ENCODE measurements around the gene CCDC97.

The CCDC97 gene

DNA sequence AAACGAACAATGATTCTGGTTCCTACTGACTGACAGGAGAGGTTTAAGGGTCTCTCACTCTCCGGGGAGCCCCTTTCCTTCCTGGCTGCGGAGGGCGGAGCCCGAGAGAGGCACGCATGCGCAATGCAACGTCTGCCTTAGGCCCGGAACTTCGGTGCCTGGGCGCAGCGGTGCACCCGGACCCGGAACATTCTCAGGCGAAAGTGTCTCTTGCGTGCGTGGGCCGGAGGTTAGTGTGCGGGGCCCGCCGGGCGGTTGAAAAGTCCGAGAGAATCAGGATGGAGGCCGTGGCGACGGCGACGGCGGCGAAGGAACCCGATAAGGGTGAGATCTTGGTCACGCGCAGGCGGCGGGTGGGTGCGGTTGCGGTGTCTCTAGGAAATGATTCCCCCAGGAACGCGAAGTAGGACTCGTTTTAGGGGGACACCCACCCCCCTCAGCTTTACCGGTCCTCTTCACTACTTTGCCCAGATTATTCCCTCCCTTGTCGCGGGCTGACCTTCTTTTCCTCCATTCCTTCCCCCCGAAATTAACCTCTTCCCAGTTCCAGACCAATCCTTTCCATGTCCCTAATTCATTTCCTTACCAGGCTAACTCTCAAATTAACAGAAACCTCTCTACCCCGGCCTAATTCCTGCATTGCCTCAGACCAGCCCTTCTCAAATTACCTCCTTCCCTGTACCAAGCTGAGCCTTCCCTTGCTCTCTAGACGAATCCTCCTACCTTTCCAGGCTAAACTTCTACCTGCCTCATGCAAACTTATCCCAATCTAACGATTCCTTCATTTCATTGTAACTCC is at the start of gene CCDC97:
CCDC97 (plus strand) TSS at position 140 of the 799 bp plus-strand sequence; CDS start at position 279, 139 bp downstream.
- ChIA-PET CTCF (interaction anchor here (0.6 to 1.9 kb wide), 10 partner anchors 11 to 652 kb away, joined by 3 to 6 read pairs (median 4); no protein-coding TSS in a partner anchor), POLR2A (interaction anchor here (0.8 to 2.1 kb wide), 6 partner anchors 15 to 126 kb away, joined by 3 to 9 read pairs (median 4); partner anchors contain the start of genes B9D2 and HNRNPUL1)
- TF ChIP-seq SP2 (tag by site-specific recombination; IDR thresholded peaks at IDR 0.05) (peak; percentile 74), ZNF544 (tag by site-specific recombination; IDR thresholded peaks at IDR 0.05) (no peak), GLIS2 (tag by site-specific recombination; IDR thresholded peaks at IDR 0.05) (peak; percentile 98), ZNF626 (tag by site-specific recombination; IDR thresholded peaks at IDR 0.05) (no peak), ZNF37A (tag by site-specific recombination; IDR thresholded peaks at IDR 0.05) (no peak), ZNF510 (tag by site-specific recombination; IDR thresholded peaks at IDR 0.05; ENCODE audit: insufficient replicate concordance) (no peak), ZBTB17 (tag by site-specific recombination; IDR thresholded peaks at IDR 0.05) (peak; percentile 91), SETDB1 (IDR thresholded peaks at IDR 0.05; ENCODE audit: insufficient read length, low read length) (no peak), ZNF623 (tag by site-specific recombination; IDR thresholded peaks at IDR 0.05) (peak; percentile 73), ZNF777 (tag by site-specific recombination; IDR thresholded peaks at IDR 0.05; ENCODE audit: borderline replicate concordance) (peak; percentile 97), SP3 (tag by site-specific recombination; IDR thresholded peaks at IDR 0.05) (peak; percentile 84), GLI4 (tag by site-specific recombination; IDR thresholded peaks at IDR 0.05) (peak; percentile 99), ZNF341 (tag by site-specific recombination; IDR thresholded peaks at IDR 0.05; ENCODE audit: low read depth) (peak; percentile 67), ZFP69B (tag by site-specific recombination; IDR thresholded peaks at IDR 0.05) (peak; percentile 96), ZNF624 (tag by site-specific recombination; IDR thresholded peaks at IDR 0.05) (peak; percentile 94), ZNF629 (tag by site-specific recombination; IDR thresholded peaks at IDR 0.05) (peak; percentile 92), ZNF221 (tag by site-specific recombination; IDR thresholded peaks at IDR 0.05; ENCODE audit: borderline replicate concordance) (0 out of 2 replicates have a peak, but pooled peaks have one; percentile 46), ZNF274 (IDR thresholded peaks at IDR 0.05; ENCODE audit: low read length) (no peak), ZNF274 (tag by site-specific recombination; IDR thresholded peaks at IDR 0.05; ENCODE audit: borderline replicate concordance) (peak; percentile 30; the same call in 1 of the 2 replicates), ZNF670 (tag by site-specific recombination; IDR thresholded peaks at IDR 0.05; ENCODE audit: low read depth) (no peak; the same call in 1 of the 2 replicates), ZNF785 (tag by site-specific recombination; IDR thresholded peaks at IDR 0.05) (peak; percentile 97)
- TF ChIP-seq, protein P1, sequence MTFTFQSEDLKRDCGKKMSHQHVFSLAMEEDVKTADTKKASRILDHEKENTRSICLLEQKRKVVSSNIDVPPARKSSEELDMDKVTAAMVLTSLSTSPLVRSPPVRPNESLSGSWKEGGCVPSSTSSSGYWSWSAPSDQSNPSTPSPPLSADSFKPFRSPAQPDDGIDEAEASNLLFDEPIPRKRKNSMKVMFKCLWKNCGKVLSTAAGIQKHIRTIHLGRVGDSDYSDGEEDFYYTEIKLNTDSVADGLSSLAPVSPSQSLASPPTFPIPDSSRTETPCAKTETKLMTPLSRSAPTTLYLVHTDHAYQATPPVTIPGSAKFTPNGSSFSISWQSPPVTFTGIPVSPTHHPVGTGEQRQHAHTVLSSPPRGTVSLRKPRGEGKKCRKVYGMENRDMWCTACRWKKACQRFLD (tag by site-specific recombination; IDR thresholded peaks at IDR 0.05): no peak
- TF ChIP-seq, protein P2, sequence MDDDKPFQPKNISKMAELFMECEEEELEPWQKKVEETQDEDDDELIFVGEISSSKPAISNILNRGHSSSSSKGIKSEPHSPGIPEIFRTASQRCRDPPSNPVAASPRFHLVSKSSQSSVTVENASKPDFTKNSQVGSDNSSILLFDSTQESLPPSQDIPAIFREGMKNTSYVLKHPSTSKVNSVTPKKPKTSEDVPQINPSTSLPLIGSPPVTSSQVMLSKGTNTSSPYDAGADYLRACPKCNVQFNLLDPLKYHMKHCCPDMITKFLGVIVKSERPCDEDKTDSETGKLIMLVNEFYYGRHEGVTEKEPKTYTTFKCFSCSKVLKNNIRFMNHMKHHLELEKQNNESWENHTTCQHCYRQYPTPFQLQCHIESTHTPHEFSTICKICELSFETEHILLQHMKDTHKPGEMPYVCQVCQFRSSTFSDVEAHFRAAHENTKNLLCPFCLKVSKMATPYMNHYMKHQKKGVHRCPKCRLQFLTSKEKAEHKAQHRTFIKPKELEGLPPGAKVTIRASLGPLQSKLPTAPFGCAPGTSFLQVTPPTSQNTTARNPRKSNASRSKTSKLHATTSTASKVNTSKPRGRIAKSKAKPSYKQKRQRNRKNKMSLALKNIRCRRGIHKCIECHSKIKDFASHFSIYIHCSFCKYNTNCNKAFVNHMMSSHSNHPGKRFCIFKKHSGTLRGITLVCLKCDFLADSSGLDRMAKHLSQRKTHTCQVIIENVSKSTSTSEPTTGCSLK (tag by site-specific recombination; IDR thresholded peaks at IDR 0.05): no peak
- TF ChIP-seq, protein P3, sequence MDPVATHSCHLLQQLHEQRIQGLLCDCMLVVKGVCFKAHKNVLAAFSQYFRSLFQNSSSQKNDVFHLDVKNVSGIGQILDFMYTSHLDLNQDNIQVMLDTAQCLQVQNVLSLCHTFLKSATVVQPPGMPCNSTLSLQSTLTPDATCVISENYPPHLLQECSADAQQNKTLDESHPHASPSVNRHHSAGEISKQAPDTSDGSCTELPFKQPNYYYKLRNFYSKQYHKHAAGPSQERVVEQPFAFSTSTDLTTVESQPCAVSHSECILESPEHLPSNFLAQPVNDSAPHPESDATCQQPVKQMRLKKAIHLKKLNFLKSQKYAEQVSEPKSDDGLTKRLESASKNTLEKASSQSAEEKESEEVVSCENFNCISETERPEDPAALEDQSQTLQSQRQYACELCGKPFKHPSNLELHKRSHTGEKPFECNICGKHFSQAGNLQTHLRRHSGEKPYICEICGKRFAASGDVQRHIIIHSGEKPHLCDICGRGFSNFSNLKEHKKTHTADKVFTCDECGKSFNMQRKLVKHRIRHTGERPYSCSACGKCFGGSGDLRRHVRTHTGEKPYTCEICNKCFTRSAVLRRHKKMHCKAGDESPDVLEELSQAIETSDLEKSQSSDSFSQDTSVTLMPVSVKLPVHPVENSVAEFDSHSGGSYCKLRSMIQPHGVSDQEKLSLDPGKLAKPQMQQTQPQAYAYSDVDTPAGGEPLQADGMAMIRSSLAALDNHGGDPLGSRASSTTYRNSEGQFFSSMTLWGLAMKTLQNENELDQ (tag by site-specific recombination; IDR thresholded peaks at IDR 0.05; ENCODE audit: low read depth): peak; percentile 60; the same call in 1 of the 2 replicates
- TF ChIP-seq, protein P4, sequence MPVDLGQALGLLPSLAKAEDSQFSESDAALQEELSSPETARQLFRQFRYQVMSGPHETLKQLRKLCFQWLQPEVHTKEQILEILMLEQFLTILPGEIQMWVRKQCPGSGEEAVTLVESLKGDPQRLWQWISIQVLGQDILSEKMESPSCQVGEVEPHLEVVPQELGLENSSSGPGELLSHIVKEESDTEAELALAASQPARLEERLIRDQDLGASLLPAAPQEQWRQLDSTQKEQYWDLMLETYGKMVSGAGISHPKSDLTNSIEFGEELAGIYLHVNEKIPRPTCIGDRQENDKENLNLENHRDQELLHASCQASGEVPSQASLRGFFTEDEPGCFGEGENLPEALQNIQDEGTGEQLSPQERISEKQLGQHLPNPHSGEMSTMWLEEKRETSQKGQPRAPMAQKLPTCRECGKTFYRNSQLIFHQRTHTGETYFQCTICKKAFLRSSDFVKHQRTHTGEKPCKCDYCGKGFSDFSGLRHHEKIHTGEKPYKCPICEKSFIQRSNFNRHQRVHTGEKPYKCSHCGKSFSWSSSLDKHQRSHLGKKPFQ (tag by site-specific recombination; IDR thresholded peaks at IDR 0.05): peak; percentile 76; the same call in 1 of the 2 replicates
- TF ChIP-seq, protein P5, sequence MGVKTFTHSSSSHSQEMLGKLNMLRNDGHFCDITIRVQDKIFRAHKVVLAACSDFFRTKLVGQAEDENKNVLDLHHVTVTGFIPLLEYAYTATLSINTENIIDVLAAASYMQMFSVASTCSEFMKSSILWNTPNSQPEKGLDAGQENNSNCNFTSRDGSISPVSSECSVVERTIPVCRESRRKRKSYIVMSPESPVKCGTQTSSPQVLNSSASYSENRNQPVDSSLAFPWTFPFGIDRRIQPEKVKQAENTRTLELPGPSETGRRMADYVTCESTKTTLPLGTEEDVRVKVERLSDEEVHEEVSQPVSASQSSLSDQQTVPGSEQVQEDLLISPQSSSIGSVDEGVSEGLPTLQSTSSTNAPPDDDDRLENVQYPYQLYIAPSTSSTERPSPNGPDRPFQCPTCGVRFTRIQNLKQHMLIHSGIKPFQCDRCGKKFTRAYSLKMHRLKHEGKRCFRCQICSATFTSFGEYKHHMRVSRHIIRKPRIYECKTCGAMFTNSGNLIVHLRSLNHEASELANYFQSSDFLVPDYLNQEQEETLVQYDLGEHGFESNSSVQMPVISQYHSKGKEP (tag by site-specific recombination; IDR thresholded peaks at IDR 0.05): peak; percentile 38; the same call in 1 of the 2 replicates
- TF ChIP-seq, protein P6, sequence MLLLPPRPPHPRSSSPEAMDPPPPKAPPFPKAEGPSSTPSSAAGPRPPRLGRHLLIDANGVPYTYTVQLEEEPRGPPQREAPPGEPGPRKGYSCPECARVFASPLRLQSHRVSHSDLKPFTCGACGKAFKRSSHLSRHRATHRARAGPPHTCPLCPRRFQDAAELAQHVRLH (tag by site-specific recombination; IDR thresholded peaks at IDR 0.05): peak; percentile 99

More for the DNA sequence above, at the start of gene CCDC97:
- Histone ChIP-seq H3K4me1 (ENCODE audit: control insufficient read depth, insufficient read depth, low read length) (peaks cover 20% of the 10 kb centered on the region), H3K27ac (ENCODE audit: extremely low read depth, low read depth, low read length) (peak within 1 kb of the TSS; percentile 98), H3K36me3 (ENCODE audit: control insufficient read depth in 2 of 2, insufficient read depth in 1 of 2, low read length in 2 of 2) (peaks cover 56 to 66% of the 10 kb centered on the region in 2 experiments), H3K9me3 (ENCODE audit: control insufficient read depth, insufficient read depth, low read depth, low read length) (no peaks in the 10 kb centered on the region), H3K4me3 (ENCODE audit: low read depth, low read length) (peak within 1 kb of the TSS; percentile 77)
